Vagina (tissue), 2 donors: ENCODE data around the gene PIP4K2A. TPM values are rescaled to one million over a fixed set of nuclear protein-coding genes. Genes with fewer than 3 reads are reported as not detected.
"Not testable (repeated sequence)": the region's sequence is repeated elsewhere in the genome, so short reads cannot be mapped to it uniquely, and the experiment has no call there.

Source experiments
- DNase-seq, 2 donors: peaks; one replicate each; pipeline ENCODE4 v3.0.0-alpha.2; 2017; ENCODE audit errors: extremely low spot score in 2 of 2
- H3K27ac ChIP-seq: fragments of 200-600 bp; sonication (generic); one replicate; pipeline ENCODE4 v1.5.1; 2019
- H3K27me3 ChIP-seq: fragments of 200-600 bp; sonication (generic); one replicate; pipeline ENCODE4 v1.5.1; 2019
- H3K36me3 ChIP-seq, 2 donors: fragments of 200-600 bp; sonication (generic); one replicate each; pipeline ENCODE4 v1.5.1; 2017 to 2019
- H3K4me1 ChIP-seq: fragments of 200-600 bp; sonication (generic); one replicate; pipeline ENCODE4 v1.5.1; 2019
- H3K4me3 ChIP-seq, 2 donors: fragments of 200-600 bp; sonication (generic); 1 replicate in 1 of 2; 2 replicates in 1 of 2; pipeline ENCODE4 v1.5.1; 2016 to 2019
- H3K9me3 ChIP-seq: fragments of 200-600 bp; sonication (generic); one replicate; pipeline ENCODE4 v1.5.1; 2019
- POLR2A ChIP-seq, 2 donors: fragments of 450-650 bp; IDR thresholded peaks; one replicate each; pipeline ENCODE4 v1.6.1; 2017; ENCODE audit warnings: antibody characterized with exemption in 2 of 2, mild to moderate bottlenecking in 2 of 2, moderate library complexity in 2 of 2
- POLR2AphosphoS5 ChIP-seq, 2 donors: sonication (generic); formaldehyde crosslinking; IDR thresholded peaks; one replicate each; pipeline ENCODE4 v1.9.0; 2017; ENCODE audit warnings: antibody characterized with exemption in 2 of 2, mild to moderate bottlenecking in 2 of 2, low read depth in 1 of 2; ENCODE audit not compliant: insufficient read depth in 1 of 2
- intact Hi-C: fragments of 100-400 bp; cut with DNase I; formaldehyde crosslinking; loops from one replicate; pipeline ENCODE4 v1.15.1; 2023
- total RNA-seq: library from RNA; depleted of rRNA; stranded (reverse); fragments of >200 nt; gene quantifications from one replicate; pipeline ENCODE4 v1.2.3, GENCODE V29; 2016
- TF ChIP-seq, protein P1 (sequence below), 3 experiments: fragments of 450-650 bp in 2 of 3; fragments of 200-600 bp in 1 of 3; sonication (generic) in 1 of 3; IDR thresholded peaks; one replicate each; pipeline ENCODE4 v1.5.1; 2017 to 2019; ENCODE audit warnings: antibody characterized with exemption in 3 of 3, mild to moderate bottlenecking in 2 of 3, moderate library complexity in 2 of 3

The PIP4K2A gene
- total RNA-seq, 1 donor from 2014 or later = 20.6 TPM

DNA sequence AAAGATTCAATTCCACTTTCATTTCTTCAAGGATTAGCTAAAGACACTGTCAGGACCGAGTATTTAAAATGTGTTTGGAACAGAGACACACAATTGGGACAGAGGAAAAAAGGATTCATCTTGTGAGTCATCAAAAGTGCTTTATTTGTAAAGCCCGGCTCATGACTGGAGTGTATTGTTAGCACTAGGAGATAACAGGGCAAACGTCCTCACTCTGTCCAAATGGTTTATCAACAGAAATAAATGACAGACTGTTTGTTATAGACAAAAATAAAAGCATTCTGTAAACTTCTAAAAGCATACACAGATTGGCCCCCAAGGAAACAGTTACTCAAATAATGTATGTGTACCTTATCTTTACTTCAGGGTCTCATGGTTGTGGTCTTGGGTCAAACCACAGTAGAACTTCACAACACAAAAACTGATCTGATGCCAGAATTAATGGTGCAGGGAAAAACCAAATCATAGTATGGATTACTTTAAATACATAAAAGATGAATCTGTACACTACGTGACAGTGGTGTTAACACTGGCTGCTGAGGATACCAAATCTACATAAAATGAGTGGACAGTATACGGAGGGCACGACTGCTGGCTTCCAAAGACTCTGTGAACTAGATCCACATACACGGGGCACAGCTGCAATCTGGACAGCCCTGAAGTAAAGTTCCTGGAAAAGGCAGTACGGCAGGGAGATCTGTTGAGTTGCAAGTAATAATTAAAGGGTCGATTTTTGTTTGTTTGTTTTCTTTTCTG lies 179.4 kb downstream of the PIP4K2A start:
- Histone ChIP-seq H3K4me3 (no peak overlapping the region), H3K27me3 (no peaks in the 10 kb centered on the region), H3K36me3 (peaks cover 0 to 7% of the 10 kb centered on the region in 2 donors), H3K9me3 (no peaks in the 10 kb centered on the region), H3K4me1 (no peaks in the 10 kb centered on the region), H3K27ac (no peak overlapping the region)
- TF ChIP-seq, protein P1, sequence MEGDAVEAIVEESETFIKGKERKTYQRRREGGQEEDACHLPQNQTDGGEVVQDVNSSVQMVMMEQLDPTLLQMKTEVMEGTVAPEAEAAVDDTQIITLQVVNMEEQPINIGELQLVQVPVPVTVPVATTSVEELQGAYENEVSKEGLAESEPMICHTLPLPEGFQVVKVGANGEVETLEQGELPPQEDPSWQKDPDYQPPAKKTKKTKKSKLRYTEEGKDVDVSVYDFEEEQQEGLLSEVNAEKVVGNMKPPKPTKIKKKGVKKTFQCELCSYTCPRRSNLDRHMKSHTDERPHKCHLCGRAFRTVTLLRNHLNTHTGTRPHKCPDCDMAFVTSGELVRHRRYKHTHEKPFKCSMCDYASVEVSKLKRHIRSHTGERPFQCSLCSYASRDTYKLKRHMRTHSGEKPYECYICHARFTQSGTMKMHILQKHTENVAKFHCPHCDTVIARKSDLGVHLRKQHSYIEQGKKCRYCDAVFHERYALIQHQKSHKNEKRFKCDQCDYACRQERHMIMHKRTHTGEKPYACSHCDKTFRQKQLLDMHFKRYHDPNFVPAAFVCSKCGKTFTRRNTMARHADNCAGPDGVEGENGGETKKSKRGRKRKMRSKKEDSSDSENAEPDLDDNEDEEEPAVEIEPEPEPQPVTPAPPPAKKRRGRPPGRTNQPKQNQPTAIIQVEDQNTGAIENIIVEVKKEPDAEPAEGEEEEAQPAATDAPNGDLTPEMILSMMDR (IDR thresholded peaks at IDR 0.05) = no peak
- TF ChIP-seq POLR2A (IDR thresholded peaks at IDR 0.05) (no peak), POLR2AphosphoS5 (IDR thresholded peaks at IDR 0.05; ENCODE audit: insufficient read depth in 1 of 2, low read depth in 1 of 2) (no peak)
- intact Hi-C loops = no loop called here
- DNase-seq = no peak

DNA sequence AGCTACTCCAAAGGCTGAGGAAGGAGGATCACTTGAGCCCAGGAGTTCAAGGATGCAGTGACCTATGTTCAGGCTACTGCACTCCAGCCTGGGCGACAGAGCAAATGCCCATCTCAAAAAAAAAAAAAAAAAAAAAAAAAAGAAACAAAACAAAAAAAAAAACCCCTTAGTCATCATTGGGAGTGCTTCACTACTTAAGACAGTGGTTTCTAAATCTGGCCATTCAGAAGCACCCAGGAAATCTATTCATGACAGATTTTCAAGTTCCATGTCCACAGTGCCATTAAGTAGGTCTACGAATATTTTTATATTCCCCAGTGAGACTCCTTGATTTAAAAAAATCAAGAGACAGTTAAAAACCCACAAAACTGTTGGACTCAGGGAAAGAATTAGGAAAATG lies 182.9 kb downstream of the PIP4K2A start:
- H3K36me3 ChIP-seq = no peaks in the 10 kb centered on the region
- intact Hi-C loops = no loop called here
- no peak overlapping the region for H3K27ac ChIP-seq
- H3K27me3 ChIP-seq = no peaks in the 10 kb centered on the region
- H3K4me3 ChIP-seq = no peak overlapping the region
- TF ChIP-seq, protein P1 (IDR thresholded peaks at IDR 0.05) = no peak
- TF ChIP-seq POLR2AphosphoS5 (IDR thresholded peaks at IDR 0.05; ENCODE audit: insufficient read depth in 1 of 2, low read depth in 1 of 2) = no peak
- no peak for TF ChIP-seq POLR2A (IDR thresholded peaks at IDR 0.05)
- DNase-seq = no peak
- H3K4me1 ChIP-seq = no peaks in the 10 kb centered on the region
- no peaks in the 10 kb centered on the region for H3K9me3 ChIP-seq

DNA sequence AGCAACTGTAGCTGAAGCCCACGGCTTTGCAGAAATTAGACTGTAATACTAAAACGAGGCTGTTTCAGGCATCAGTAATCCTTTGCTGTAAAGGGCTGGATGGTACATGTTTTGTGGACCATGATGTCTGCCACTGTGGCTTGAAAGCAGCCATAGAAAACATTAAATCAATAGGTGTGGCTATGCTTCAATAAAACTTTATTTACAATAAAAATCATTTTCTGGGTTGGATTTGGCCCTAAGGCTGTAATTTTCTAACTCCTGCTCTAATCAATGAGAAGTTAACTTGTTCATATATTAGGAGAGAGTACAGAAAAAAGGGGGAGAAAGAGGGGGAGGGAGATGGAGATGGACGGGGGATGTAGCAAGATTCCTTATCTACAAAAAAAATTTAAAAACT lies 183.4 kb downstream of the PIP4K2A start:
- TF ChIP-seq, protein P1 (IDR thresholded peaks at IDR 0.05) = no peak
- TF ChIP-seq POLR2AphosphoS5 (IDR thresholded peaks at IDR 0.05; ENCODE audit: insufficient read depth in 1 of 2, low read depth in 1 of 2) = no peak
- no peaks in the 10 kb centered on the region for H3K9me3 ChIP-seq
- H3K27me3 ChIP-seq = no peaks in the 10 kb centered on the region
- H3K4me1 ChIP-seq = no peaks in the 10 kb centered on the region
- no peak for DNase-seq
- no peak overlapping the region for H3K27ac ChIP-seq
- H3K4me3 ChIP-seq = no peak overlapping the region
- intact Hi-C loops = no loop called here
- H3K36me3 ChIP-seq = no peaks in the 10 kb centered on the region

DNA sequence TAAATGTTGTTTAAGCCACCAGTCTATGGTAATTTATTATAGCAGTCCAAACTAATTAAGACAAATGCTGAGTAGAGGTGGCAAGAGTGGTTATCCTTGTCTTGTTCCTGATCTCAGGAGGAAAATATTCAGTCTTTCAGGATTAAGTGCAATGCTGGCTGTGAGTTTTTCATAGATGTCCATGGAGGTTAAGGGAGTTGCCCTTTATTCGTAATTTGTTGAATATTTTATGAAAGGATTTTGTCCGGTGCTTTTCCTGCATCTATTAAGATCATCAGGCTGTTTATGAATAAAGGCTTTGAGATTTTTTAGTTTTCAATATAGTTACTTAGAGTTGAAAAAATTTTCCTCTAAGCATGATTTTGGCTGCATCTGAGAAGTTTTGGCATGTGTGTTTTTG lies 186.9 kb downstream of the PIP4K2A start:
- Histone ChIP-seq H3K27ac (no peak overlapping the region), H3K4me1 (no peaks in the 10 kb centered on the region), H3K27me3 (no peaks in the 10 kb centered on the region), H3K36me3 (no peaks in the 10 kb centered on the region), H3K9me3 (no peaks in the 10 kb centered on the region), H3K4me3 (no peak overlapping the region)
- no peak for DNase-seq
- TF ChIP-seq, protein P1 (IDR thresholded peaks at IDR 0.05) = no peak
- TF ChIP-seq POLR2AphosphoS5 (IDR thresholded peaks at IDR 0.05; ENCODE audit: insufficient read depth in 1 of 2, low read depth in 1 of 2) (no peak), POLR2A (IDR thresholded peaks at IDR 0.05) (no peak)
- intact Hi-C loops = no loop called here

DNA sequence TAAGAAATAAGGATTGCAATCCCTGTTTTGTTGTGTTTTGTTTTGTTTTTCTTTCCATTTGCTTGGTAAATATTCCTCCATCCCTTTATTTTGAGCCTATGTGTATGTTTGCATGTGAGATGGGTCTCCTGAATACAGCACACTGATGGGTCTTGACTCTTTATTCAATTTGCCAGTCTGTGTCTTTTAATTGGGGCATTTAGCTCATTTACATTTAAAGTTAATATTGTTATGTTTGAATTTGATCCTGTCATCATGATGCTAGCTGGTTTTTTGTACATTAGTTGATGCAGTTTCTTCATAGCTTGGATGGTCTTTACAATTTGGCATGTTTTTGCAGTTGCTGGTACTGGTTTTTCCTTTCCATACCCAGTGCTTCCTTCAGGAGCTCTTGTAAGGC lies 190.0 kb downstream of the PIP4K2A start:
- intact Hi-C loops, H3K27ac ChIP-seq, H3K4me1 ChIP-seq, H3K27me3 ChIP-seq, DNase-seq, H3K4me3 ChIP-seq, H3K36me3 ChIP-seq, H3K9me3 ChIP-seq: not testable (repeated sequence)

DNA sequence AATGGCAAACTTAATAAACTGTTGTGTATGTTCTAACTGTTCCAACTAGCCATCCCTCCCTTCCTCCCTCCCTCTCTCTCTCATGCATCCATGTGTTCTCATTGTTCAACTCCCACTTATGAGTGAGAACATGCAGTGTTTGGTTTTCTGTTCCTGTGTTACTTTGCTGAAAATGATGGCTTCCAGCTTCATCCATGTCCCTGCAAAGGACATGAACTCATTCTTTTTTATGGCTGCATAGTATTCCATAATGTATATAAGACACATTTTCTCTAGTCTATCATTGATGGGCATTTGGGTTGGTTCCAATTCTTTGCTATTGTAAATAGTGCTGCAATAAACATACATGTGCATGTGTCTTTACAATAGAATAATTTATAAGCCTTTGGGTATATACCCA lies 193.7 kb downstream of the PIP4K2A start:
- DNase-seq, H3K27ac ChIP-seq, H3K4me3 ChIP-seq, H3K4me1 ChIP-seq, H3K27me3 ChIP-seq, H3K9me3 ChIP-seq, intact Hi-C loops, H3K36me3 ChIP-seq: not testable (repeated sequence)
